Left ventricle myocardium superior (tissue), 1 donor: ENCODE data around the gene VPS50. TPM values are rescaled to one million over a fixed set of nuclear protein-coding genes. Genes with fewer than 3 reads are reported as not detected.
"Not testable (repeated sequence)": the region's sequence is repeated elsewhere in the genome, so short reads cannot be mapped to it uniquely, and the experiment has no call there.

ENCODE experiments used
- ATAC-seq: fragments of 200-7000 bp; cut with Tn5 transposase; one replicate; pipeline ENCODE4 v1.9.1; 2020; ENCODE audit warnings: mild to moderate bottlenecking, moderate library complexity
- DNase-seq: peaks from one replicate; pipeline ENCODE4 v3.0.0-alpha.2; 2020
- intact Hi-C: fragments of 100-400 bp; cut with micrococcal nuclease; formaldehyde crosslinking; loops from one replicate; pipeline ENCODE4 v1.11.0; 2022
- total RNA-seq: library from RNA; stranded (reverse); fragmentation: NEBNext Ultra II Directional; extraction: Animal tissue kit (Norgen Biotek cat#: 25700); gene quantifications from one replicate; pipeline ENCODE4 v1.2.1, GENCODE V29; 2021
- donor health status: DM: no; HTN: yes; CAD: no; lungs with severe emphysema.

The VPS50 gene
- total RNA-seq, 1 donor from 2014 or later = 17.7 TPM

DNA sequence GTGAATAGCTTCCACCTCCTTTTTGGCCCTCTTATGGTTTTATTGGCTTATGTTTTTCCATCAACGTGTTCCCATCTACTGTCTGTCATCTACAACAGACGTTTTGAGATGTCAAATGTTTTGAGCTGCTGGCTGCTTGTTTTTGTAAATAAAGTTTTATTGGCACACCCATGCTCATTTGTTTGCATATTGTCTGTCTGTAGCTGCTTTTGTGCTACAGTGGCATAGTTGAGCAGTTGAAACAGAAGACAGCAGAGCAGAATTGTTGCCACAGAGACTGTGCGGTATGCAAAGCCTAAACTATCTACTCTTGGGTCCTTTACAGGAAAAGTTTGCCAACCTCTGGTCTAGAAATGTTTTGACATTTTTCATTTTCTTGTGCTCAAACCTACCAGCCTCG, 88.7 kb downstream of the VPS50 start:
- ATAC-seq (no peak), DNase-seq (no peak)
- intact Hi-C loops = no loop called here

DNA sequence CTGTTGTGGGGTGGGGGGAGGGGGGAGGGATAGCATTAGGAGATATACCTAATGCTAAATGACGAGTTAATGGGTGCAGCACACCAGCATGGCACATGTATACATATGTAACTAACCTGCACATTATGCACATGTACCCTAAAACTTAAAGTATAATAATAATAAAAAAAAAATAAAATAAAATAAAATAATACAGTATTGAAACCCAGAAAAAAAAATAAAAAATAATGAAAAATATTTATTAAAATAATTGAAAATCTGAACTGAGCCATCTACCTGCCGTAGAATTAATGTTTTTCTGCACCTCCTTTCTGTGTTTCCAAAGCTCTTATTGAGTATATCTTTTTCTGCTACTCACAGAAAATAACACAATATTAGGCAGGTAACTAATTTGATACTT, 94.1 kb downstream of the VPS50 start:
- DNase-seq, intact Hi-C loops, ATAC-seq: not testable (repeated sequence)

DNA sequence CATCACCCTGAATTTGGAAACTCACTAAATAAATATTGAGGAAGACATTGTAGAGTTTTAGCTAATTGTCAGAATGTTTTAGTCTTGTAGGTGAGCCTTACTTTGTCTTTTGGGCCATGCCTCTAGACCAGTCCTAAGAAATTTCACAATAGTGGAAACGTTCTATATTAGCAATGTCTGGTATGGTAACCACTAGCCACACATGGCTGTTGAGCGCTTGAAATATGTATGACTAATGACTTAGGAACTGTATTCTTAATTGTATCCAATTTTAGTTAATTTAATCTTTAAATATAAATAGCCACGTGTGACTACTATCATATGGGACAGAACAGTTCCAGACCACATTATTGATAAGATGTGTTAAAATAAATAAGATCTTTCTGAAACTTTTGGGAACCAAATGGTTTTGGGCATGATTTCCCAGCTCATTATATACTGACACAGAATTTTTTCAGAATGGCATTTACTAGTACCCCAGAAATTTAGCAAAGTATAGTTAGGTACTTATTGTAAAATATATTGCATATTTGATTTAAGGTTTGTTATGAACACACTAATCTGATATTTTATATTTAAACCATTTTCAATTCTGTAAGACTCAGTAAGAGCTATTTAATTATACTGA, 95.0 kb downstream of the VPS50 start:
- ATAC-seq = no peak
- DNase-seq = no peak
- intact Hi-C loops = no loop called here

DNA sequence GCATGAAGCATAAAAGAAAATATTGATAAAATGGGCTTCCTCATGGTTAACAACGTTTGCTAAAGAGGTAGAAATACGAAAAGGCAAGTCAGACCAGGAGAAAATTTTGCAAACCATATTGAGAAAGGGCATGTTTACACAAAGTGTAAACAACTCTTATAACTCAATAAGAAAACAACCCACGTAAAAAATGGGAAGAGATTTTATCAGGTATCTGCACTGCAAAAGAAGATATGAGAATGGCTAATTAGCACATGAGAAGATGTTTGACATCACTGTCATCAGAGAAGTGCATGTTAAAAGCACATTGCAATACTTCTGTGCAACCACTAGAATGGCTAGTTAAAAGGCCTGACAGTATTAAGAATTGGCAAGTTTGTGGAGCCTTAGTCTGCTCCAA, 99.5 kb downstream of the VPS50 start:
- intact Hi-C loops = no loop called here
- DNase-seq (no peak), ATAC-seq (no peak)

DNA sequence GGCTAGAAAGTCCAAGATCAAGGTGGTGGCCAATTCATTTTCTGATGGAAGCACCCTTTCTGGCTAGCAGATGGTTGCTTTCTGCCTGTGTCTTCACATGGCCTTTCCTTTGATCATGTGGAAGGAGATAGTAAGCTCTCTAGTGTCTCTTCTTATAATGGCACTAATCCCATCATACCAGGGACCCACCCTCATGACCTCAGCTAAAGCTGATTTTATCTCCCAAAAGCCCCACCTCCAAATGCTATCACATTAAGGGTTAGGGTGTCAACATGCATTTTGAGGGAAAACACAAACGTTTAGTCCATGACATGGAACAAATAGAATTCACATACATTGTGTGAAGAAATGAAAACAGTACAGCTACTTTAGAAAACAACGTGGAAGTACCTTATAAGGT, 100.0 kb downstream of the VPS50 start:
- DNase-seq (no peak), ATAC-seq (no peak)
- intact Hi-C loops = no loop called here

DNA sequence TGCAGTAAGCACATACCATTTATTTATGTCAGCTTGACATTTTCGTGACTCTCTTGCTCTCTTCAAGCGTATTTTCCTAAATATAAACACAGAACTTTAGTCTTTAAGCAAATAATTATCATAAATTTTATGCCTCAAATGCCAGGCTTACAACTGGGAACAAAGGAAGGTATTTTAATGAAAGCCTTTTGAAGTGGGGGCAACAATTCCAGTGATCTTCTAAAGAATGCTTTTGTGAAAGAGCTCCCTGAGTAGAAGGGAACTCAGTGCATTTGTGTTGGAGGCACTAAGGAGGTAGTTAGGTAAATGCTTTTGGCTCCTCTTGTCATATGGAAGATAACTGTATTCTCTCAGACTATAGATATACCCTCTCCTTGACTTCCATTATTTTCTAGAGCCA, 104.9 kb downstream of the VPS50 start:
- ATAC-seq (no peak), DNase-seq (no peak)

DNA sequence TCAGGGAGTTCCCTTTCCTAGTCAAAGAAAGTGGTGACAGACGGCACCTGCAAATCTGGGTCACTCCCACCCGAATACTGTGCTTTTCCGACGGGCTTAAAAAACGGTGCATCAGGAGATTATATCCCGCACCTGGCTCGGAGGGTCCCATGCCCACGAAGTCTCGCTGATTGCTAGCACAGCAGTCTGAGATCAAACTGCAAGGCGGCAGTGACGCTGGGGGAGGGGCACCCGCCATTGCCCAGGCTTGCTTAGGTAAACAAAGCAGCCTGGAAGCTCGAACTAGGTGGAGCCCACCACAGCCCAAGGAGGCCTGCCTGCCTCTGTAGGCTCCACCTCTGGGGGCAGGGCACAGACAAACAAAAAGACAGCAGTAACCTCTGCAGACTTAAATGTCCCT, 110.0 kb downstream of the VPS50 start:
- intact Hi-C loops, DNase-seq, ATAC-seq: not testable (repeated sequence)

More for the DNA sequence above, 104.9 kb downstream of the VPS50 start:
- intact Hi-C loops = no loop called here

DNA sequence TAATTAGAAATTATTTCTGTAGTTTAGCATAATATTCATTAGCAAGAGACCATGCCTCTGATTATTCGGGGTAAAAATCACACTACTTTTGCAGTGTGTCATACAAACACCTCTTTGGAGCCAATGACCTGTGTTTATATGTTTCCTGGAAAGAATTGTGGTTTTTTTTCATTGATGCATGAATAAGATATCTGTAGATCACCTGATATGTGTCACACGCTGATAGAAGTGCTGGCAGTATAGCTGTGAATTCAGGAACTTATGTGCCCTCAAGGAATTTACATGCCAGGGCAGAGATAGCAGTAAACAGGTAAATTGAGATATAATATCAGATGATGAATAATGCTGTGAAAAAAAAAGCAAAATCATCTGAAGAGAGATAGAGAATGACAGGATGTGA, 118.2 kb downstream of the VPS50 start:
- intact Hi-C loops = no loop called here
- ATAC-seq (no peak), DNase-seq (no peak)

DNA sequence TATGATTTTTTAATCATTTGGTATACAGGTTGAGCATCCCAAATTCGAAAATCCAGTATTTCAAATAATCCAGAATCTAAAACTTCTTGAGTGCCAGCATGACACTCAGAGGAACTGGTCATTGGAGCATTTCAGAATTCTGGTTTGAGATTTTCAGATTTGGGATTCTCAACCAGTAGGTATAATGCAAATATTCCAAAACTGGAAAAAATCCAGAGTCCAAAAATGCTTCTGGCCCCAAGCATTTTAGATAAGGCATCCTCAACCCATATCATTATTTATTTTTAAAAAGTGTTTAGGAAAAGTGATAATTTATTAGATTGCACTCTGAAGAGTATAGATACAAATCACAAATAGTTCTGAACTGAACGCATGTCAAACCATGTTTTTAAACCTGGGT, 120.7 kb downstream of the VPS50 start:
- ATAC-seq = no peak
- DNase-seq = no peak
- intact Hi-C loops = no loop called here

DNA sequence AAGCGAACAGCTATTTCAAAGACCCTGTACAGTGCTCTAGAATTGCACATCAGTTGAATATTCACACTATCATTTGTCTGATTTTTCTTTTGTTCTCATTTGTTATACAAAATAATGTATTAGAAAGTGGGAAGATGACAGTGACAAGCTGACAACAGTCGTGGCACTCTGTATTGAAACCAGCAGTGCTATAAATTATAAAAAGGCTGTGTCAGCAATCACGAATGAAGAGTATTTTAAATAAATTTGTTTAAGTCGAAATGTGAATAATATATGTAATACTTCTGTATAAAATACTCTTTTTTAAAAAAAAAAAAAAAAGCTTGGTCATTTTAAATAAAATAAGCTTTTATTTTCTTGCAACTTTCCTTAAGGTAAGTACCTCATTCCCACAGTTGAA, 122.6 kb downstream of the VPS50 start:
- intact Hi-C loops = no loop called here
- no peak for ATAC-seq
- no peak for DNase-seq

DNA sequence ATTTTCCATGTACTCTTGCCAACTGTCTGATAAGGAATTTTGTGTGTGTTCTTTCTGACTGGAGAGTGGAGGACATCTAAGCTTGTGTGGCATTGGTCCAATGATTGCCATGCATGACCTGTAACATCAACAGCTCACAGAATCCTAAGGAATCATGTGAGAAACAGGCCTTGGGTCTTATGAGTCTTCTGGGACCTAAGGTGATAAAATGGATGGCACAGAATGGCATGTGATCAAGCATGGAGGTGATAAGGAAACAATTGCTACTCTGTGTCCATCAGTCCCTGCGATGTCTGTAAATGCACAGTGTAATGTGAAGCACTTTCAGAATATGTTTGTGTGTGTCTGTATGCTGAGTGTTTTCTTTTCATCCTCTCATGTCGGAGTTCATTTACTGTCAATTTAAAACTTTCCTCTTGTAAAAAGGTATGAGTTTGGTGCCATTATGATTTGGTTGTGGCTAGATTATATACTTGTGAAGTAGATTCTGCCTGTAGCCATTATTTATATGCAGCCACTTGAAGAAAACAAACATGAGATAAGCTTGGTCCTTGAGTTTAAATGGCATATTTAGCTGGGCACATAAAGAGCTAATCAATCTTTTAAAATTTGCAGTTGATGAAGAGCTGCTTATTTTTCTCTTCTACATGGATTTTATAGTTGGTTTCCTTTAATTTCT, 127.5 kb downstream of the VPS50 start:
- DNase-seq (no peak), ATAC-seq (no peak)
- intact Hi-C loops = no loop called here

DNA sequence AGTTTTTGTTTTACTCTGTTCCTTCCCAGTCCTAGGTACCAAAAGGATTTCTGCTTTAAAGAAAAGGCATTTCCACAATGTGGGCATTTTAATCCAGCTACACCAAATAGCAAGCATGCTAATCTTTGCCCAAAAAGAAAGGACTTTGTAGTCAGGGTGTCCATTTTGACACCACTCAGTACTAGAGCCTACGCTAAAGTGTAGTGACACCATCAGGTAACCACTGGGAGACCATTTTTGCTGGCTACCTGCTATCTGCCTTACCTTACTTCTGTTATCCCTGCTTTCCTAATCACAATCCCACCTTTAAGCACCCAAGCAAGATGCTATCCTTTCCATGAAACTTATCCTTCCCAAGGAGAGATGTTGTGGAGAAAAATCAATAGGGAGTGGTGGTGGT, 129.7 kb downstream of the VPS50 start:
- intact Hi-C loops = no loop called here
- ATAC-seq (no peak), DNase-seq (no peak)

DNA sequence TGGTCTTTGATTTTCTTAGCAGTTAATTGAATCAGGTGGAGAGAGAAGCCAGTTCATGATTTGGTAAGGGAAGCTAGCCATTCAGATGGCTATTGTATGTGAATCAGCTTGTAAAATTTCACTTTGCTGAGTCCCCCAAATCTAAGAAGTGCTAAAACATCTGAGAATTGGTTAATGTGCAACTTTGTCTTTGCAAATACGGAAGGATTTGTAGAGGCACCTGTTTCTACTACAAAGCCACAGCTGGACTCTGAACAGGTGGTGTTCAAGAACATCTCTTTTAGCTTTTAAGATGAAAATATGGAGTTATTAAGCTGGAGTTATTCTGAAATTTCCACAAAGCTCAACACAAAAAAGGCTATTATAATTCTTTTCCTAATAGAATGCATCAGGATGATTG, 132.6 kb downstream of the VPS50 start:
- ATAC-seq (no peak), DNase-seq (no peak)
- intact Hi-C loops = no loop called here

DNA sequence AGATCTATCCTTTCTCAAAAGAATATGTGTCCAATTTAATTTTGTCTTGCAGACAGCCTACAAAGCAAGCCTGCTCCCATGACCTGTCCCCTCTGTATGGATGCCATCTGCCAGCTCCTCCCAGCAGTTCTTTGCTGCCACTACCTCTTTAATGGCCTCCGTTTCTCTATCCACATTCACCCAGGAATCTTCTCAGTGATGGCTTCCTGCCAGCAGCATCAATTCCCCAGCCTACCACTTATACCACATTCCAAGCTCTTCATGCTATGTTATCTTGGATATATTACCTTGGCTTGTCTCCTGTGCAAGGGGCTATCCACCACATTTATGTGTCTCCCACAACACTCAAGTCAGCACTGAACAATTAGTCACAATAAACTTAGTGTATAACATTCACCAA, 133.2 kb downstream of the VPS50 start:
- no peak for ATAC-seq
- no peak for DNase-seq
- intact Hi-C loops = no loop called here

DNA sequence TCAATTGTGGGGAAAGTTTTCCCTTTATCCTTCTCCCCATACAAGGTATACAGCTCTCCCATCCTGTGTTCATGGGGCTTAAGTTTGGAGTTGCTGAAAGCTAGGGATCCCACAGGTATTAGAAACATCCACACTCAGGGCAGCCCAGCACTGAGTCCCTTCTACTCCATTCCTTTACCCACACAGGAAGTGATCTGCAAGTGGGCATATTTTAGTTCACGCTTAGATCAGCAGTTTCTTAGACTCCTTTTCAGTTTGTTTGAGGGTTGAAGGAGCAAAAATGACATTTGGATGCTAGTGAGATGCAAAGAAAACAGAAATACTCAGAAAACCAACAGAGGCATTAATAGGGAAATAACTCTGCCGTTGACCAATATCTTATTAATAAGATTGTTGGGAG, 134.7 kb downstream of the VPS50 start:
- ATAC-seq = no peak
- intact Hi-C loops = no loop called here
- no peak for DNase-seq

DNA sequence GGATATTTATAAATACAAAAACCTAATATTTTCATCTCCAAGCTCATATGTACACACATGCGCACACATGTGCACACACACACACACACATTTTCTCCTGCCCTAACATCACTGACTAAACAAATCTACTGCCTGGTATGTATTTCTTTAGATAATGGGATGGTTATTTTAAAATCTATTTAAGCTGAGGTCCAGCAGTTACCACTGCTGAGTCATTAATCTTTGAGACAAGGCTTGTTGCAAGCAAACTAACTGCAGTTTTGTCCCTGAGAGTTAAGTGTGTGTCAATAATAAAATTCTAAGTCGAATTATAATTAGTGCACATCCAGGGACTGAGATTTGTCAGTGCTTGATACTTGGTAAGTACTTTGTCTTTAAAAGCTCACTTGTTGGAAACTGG, 135.1 kb downstream of the VPS50 start:
- no peak for ATAC-seq
- intact Hi-C loops = no loop called here

DNA sequence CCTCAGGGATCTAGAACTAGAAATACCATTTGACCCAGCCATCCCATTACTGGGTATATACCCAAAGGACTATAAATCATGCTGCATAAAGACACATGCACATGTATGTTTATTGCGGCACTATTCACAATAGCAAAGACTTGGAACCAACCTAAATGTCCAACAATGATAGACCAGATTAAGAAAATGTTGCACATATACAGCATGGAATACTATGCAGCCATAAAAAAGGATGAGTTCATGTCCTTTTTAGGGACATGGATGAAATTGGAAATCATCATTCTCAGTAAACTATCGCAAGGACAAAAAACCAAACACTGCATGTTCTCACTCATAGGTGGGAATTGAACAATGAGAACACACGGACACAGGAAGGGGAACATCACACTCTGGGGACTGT, 138.8 kb downstream of the VPS50 start:
- ATAC-seq, DNase-seq, intact Hi-C loops: not testable (repeated sequence)

More for the DNA sequence above, 135.1 kb downstream of the VPS50 start:
- no peak for DNase-seq

DNA sequence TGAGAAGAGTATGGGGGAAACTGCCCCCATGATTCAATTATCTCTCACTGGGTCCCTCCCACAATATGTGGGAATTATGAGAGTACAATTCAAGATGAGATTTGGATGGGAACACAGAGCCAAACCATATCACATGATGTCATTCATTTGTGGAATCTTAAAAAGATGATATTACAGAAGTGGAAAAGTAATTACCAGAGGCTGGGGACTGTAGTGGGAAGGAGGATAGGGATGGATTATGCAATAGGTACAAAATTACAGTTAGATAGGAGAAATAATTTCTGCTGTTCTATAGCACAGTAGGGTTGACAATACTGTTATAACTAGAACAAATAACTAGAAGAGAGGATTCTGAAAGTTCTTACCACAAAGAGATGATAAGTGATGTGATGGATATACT, 141.4 kb downstream of the VPS50 start:
- ATAC-seq = no peak
- intact Hi-C loops = no loop called here
- no peak for DNase-seq

DNA sequence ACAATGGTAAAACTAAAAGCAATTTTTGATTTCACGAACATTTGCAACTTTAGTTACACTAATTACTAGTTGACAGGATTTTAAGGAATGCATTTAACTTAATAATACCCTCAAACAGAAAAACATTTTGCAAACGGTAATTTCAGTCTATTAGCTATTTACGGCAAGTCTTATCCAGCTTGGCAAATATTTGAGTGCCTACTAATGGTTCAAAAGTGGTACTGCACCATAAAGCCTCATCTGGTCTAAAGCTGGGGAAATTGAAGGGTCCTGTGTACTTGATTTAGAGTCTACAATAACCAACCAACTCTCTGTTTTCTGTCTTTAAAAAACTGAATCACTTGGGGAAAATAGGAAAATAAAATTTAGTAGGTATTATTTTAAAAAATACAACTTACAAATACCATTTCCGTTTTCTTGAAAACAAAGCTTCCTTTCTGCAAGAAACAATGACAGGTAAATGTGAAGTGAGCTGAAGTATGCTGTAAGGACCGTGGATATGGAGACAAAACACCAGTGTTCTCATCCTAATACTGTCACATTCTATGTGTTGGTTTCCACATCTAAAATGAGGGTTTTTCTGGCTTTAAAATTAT, 142.3 kb downstream of the VPS50 start:
- intact Hi-C loops = no loop called here
- DNase-seq (no peak), ATAC-seq (no peak)

DNA sequence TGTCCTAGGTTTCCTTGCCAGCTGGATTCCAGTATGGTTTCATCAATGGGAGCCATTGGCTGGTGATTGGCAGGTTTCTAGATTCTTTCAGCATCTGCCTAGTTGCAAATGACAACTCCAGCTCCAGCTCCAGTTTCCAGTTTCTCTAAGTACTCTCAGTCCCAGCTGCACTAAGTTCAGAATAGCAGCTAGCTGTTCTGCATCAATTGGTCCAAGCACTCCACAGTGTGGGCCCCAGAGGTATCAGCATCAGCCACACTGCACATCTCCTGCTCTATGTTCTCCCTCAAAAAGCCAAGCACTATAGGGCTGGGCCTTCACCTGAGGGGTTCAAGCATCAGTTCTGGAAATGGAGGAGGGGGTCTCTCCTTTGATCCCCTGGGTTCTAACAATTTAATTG, 143.4 kb downstream of the VPS50 start:
- DNase-seq (no peak), ATAC-seq (no peak)
- intact Hi-C loops = no loop called here
